Measurements from ENCODE around the gene ABCA2.

The ABCA2 gene

GRCh38 chr9:136960212-136960937, 67.7 kb downstream of the ABCA2 start:
- DNase-seq (ENCODE audit: extremely low read depth, low read depth) = no peak
- TF ChIP-seq CTCF (IDR thresholded peaks at IDR 0.05; ENCODE audit: low read depth, low read length) = no peak

GRCh38 chr9:136958898-136959850, 68.9 kb downstream of the ABCA2 start:
- no peak for DNase-seq (ENCODE audit: extremely low read depth, low read depth)
- no peak for TF ChIP-seq CTCF (IDR thresholded peaks at IDR 0.05; ENCODE audit: low read depth, low read length)

- no peak for DNase-seq (ENCODE audit: extremely low read depth, low read depth)
- no peak for TF ChIP-seq CTCF (IDR thresholded peaks at IDR 0.05; ENCODE audit: low read depth, low read length)
Measured at GRCh38 chr9:136958473-136958872, 69.6 kb downstream of the ABCA2 start.

GRCh38 chr9:136957901-136958300, 70.1 kb downstream of the ABCA2 start:
- no peak for DNase-seq (ENCODE audit: extremely low read depth, low read depth)
- TF ChIP-seq CTCF (IDR thresholded peaks at IDR 0.05; ENCODE audit: low read depth, low read length) = no peak

GRCh38 chr9:136957461-136957860, 70.6 kb downstream of the ABCA2 start:
- TF ChIP-seq CTCF (IDR thresholded peaks at IDR 0.05; ENCODE audit: low read depth, low read length) = no peak
- DNase-seq (ENCODE audit: extremely low read depth, low read depth) = no peak
